Right lobe of liver (tissue), 6 donors: Measurements from ENCODE around the gene ARSA. TPM values are rescaled to one million over a fixed set of nuclear protein-coding genes. Genes with fewer than 3 reads are reported as not detected.

Experiments used
- ATAC-seq, 4 donors: fragments of 200-7000 bp; cut with Tn5 transposase; one replicate each; pipeline ENCODE4 v1.9.1; 2020; ENCODE audit warnings: mild to moderate bottlenecking in 4 of 4, moderate library complexity in 4 of 4
- DNase-seq, 3 donors: peaks; one replicate each; pipeline ENCODE4 v3.0.0-alpha.2; 2020
- H3K27ac ChIP-seq, 3 donors: fragments of 200-600 bp; one replicate each; pipeline ENCODE4 v1.8.0; 2022
- H3K27me3 ChIP-seq, 2 donors: fragments of 200-600 bp; one replicate each; pipeline ENCODE4 v1.8.0; 2022
- H3K36me3 ChIP-seq, 4 donors: fragments of 200-600 bp; sonication (generic) in 1 of 4; one replicate each; pipeline versions ENCODE4 v1.5.1 to v1.8.0; 2017 to 2022; ENCODE audit warnings: control low read depth in 1 of 4
- H3K4me1 ChIP-seq, 4 donors: fragments of 200-600 bp; sonication (generic) in 1 of 4; one replicate each; pipeline versions ENCODE4 v1.5.1 to v1.8.0; 2017 to 2022; ENCODE audit warnings: control low read depth in 1 of 4
- H3K4me3 ChIP-seq, 3 donors: fragments of 200-600 bp; one replicate each; pipeline ENCODE4 v1.8.0; 2022
- H3K9me3 ChIP-seq, 4 donors: fragments of 200-600 bp; sonication (generic) in 1 of 4; one replicate each; pipeline versions ENCODE4 v1.5.1 to v1.8.0; 2017 to 2022; ENCODE audit warnings: control low read depth in 1 of 4
- CTCF ChIP-seq, 4 donors: fragments of 200-600 bp in 3 of 4; fragments of 450-650 bp in 1 of 4; IDR thresholded peaks; one replicate each; pipeline versions ENCODE4 v1.5.1 to v1.8.0; 2016 to 2022; ENCODE audit warnings: antibody characterized with exemption in 4 of 4, mild to moderate bottlenecking in 2 of 4
- POLR2A ChIP-seq: fragments of 450-650 bp; IDR thresholded peaks from one replicate; pipeline ENCODE4 v1.6.1; 2017; ENCODE audit warnings: antibody characterized with exemption, mild to moderate bottlenecking
- WGBS: methylation state at CpG from one replicate; pipeline ENCODE4 v1.1.6; 2018; ENCODE audit warnings: low coverage, low lambda C conversion rate; ENCODE audit not compliant: insufficient coverage; ENCODE audit errors: missing lambda C conversion rate; 5-methylcytosine and 5-hydroxymethylcytosine counted together
- intact Hi-C, 2 donors: fragments of 100-400 bp; cut with DNase I; formaldehyde crosslinking; loops; one replicate each; pipeline versions ENCODE4 v1.11.2 to v1.14.1; 2022
- total RNA-seq, 6 experiments: library from RNA; depleted of rRNA in 2 of 6; stranded (reverse); fragments of >200 nt in 2 of 6; fragmentation: NEBNext Ultra II Directional in 3 of 6; extraction: Animal tissue kit (Norgen Biotek cat#: 25700) in 3 of 6; gene quantifications; one replicate each; pipeline versions ENCODE4 v1.1.0 to v1.2.4, GENCODE V29; 2016 to 2023
- donor health status: DM: no; HTN: yes; CAD: no.
- donor health status: DM: no; HTN: no; CAD: no.
- donor health status: DM: no; HTN: no; CAD: no.
- donor health status: DM: no; HTN: yes; CAD: no.
- donor health status: DM: no; HTN: yes; CAD: no.

ARSA gene
- total RNA-seq, 6 experiments from 2014 or later, result 20.8 to 47.3 (median 38.6) TPM

GRCh38 chr22:50584106-50585096, 43.6 kb downstream of the ARSA start:
- DNase-seq (peak in 2 of 3 donors; percentile 7 to 35), ATAC-seq (no peak)
- intact Hi-C loops, result no loop called here
- Histone ChIP-seq H3K4me1 (peaks cover 0 to 11% (median 0%) of the 10 kb centered on the region in 4 donors), H3K9me3 (no peaks in the 10 kb centered on the region), H3K4me3 (no peak overlapping the region), H3K27me3 (no peaks in the 10 kb centered on the region), H3K36me3 (peaks cover 0 to 4% (median 0%) of the 10 kb centered on the region in 4 donors), H3K27ac (no peak overlapping the region)
- WGBS, result 93% methylated on average over 16 of the region's 23 CpGs
- TF ChIP-seq CTCF (IDR thresholded peaks at IDR 0.05) (no peak), POLR2A (no peak)

- DNase-seq (peak in 1 of 3 donors; percentile 16), ATAC-seq (peak; percentile 2 to 29 (median 19))
- Histone ChIP-seq H3K36me3 (peaks cover 0 to 4% (median 0%) of the 10 kb centered on the region in 4 donors), H3K4me1 (peaks cover 0 to 11% (median 0%) of the 10 kb centered on the region in 4 donors), H3K27ac (peak overlapping the region; percentile 36 to 99 (median 42)), H3K9me3 (no peaks in the 10 kb centered on the region), H3K27me3 (no peaks in the 10 kb centered on the region), H3K4me3 (peak overlapping the region; percentile 69 to 96 (median 91))
- WGBS, result 24% methylated on average over 19 of the region's 37 CpGs
- no peak for TF ChIP-seq POLR2A
- no peak for TF ChIP-seq CTCF (IDR thresholded peaks at IDR 0.05)
- intact Hi-C loops, result no loop called here
These were observed 44.6 kb downstream of the ARSA start for GRCh38 chr22:50583294-50583861.

- Histone ChIP-seq H3K27ac (peak within 1 kb of the TSS; percentile 92 to 99 (median 94)), H3K27me3 (no peaks in the 10 kb centered on the region), H3K36me3 (peaks cover 0 to 4% (median 0%) of the 10 kb centered on the region in 4 donors), H3K9me3 (no peaks in the 10 kb centered on the region), H3K4me3 (peak within 1 kb of the TSS; percentile 69 to 96 (median 91)), H3K4me1 (peaks cover 0 to 11% (median 0%) of the 10 kb centered on the region in 4 donors)
- intact Hi-C loops, result no loop called here
- peak; percentile 96 for TF ChIP-seq POLR2A
- no peak for TF ChIP-seq CTCF (IDR thresholded peaks at IDR 0.05)
- ATAC-seq, result peak; percentile 95 to 97 (median 96)
- 4% methylated on average over 5 of the region's 96 CpGs for WGBS
- DNase-seq, result peak; percentile 99
These were observed 45.3 kb downstream of the ARSA start, which contains the start of gene CHKB for GRCh38 chr22:50582493-50583293. TSS of gene CHKB (minus strand) at chr22:50582849. CDS start at chr22:50582781, 68 bp downstream.

- no peaks in the 10 kb centered on the region for H3K9me3 ChIP-seq
- DNase-seq (no peak), ATAC-seq (no peak)
- H3K4me1 ChIP-seq, result peaks cover 0 to 11% (median 0%) of the 10 kb centered on the region in 4 donors
- peak overlapping the region; percentile 92 to 99 (median 94) for H3K27ac ChIP-seq
- no CpG with 5 or more reads among the region's 39 CpGs for WGBS
- H3K36me3 ChIP-seq, result peaks cover 0 to 4% (median 0%) of the 10 kb centered on the region in 4 donors
- no peaks in the 10 kb centered on the region for H3K27me3 ChIP-seq
- H3K4me3 ChIP-seq, result peak overlapping the region; percentile 69 to 96 (median 91)
- TF ChIP-seq POLR2A, result no peak
- intact Hi-C loops, result no loop called here
These were observed 45.9 kb downstream of the ARSA start for GRCh38 chr22:50581950-50582492.
